DMS53 treated with DMSO at 0.1 percent for 48 hours (cell line): ENCODE data around the gene ZNF281.

Experiments used
- DNase-seq: peaks from one replicate; lab custom pipeline; 2025; ENCODE audit not compliant: unreplicated experiment; lab: John Stamatoyannopoulos, UW

The ZNF281 gene

DNA sequence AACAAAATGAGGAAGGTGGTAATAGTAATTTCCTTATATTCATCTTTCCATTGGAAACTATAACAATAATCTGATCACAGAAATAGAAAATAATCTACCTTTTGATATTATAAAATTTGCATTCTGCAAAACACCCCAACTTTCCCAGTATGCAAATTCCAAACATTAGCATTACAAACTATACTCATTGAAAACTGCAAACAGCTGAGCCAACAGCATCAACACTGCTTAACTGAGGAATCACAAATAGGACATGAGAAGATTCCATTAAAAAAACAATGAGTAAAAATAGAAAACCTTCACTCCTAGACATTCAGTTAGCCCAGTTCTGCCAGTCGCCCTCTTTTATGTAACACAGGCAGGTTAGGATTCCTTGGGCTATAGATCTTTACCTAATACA, 18.1 kb downstream of the ZNF281 start:
- DNase-seq: no peak

DNA sequence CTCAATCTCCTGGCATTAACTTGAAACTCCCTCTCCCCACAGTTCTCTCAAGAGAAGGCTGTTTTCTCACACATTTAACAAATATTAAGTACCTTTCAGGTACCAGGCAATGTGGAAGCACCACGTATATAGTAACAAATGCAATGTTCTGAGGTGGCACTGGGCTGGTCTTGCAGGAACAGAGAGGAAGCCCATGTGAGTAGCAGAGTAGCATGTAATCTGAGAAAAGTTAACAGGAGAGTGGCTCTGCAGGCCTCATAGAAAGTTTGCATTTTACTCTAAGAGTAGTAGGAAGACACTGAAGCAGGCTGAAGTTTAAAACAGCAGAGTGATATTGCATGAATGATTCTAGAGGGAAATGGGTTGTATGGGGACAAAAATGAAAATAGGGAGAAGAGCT, 21.0 kb downstream of the ZNF281 start:
- no peak for DNase-seq

DNA sequence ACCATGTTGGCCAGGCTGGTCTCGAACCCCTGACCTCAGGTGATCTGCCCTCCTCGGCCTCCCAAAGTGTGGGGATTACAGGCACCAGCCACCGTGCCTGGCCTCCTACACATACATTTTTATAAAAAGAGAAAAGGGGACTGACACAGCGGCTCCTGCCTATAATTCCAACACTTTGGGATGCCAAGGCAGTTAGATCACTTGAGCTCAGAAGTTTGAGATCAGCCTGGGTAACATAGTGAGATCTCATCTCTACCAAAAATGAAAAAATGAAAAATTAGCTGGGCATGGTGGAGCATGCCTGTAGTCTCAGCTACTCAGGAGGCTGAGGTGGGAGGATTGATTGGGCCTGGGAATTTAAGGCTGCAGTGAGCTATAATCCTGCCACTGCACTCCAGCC, 23.4 kb downstream of the ZNF281 start:
- no peak for DNase-seq

DNA sequence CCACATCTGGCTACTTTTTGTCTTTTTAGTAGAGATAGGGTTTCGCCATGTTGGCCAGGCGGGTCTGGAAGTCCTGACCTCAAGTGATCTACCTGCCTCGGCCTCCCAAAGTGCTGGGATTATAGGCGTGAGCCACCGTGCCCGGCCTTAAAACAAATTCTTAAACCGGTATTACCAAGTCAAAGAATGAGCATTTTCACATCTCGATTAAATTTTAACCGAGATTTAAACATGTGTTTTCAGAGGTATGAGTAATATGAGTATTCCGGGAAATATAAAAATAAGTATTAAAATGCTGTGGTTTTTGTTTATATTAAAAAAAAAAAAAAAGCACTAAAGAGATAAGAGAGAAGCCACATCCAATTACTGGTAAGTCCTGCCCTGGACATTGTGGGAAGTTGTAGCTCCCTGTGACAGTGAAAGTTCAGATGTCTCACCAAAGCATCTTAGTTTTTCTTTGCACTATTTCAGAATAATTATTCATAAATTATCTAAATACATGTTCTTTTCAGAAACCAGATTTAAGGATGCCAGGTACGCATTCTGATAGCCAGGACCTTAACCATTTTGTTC, 24.9 kb downstream of the ZNF281 start:
- DNase-seq: no peak

DNA sequence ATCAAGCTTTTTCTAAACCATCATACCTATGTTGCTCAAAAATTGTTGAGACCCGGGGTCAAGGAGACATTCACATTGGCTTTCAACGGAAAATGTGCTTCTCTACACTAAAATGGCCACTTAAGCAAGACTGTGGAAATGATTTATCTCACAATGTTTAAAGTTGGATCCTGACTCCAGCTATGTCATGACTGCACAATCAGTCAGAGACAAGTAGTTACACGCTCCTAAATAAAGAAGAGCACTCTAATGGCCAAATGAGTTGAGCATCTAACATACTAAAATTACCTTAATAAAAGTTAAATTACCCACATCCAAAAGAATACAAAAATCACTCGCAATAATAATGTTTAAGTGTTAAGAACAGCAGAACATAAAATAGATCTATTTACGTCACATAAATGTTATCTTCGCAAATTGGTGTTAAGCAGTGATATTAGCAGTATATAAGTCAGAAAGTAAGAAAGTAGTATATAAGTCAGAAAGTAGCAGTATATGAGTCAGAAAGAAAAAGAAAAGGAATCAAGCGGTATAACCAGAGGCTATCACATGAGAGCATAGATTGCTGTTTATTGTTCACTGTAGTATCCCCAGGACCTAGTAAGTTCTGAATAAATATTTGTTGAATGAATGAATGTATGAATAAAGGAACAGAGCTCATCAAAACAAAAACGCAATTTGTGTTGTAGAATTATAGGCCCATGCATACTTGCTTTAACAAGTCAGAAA, 28.4 kb downstream of the ZNF281 start:
- no peak for DNase-seq

DNA sequence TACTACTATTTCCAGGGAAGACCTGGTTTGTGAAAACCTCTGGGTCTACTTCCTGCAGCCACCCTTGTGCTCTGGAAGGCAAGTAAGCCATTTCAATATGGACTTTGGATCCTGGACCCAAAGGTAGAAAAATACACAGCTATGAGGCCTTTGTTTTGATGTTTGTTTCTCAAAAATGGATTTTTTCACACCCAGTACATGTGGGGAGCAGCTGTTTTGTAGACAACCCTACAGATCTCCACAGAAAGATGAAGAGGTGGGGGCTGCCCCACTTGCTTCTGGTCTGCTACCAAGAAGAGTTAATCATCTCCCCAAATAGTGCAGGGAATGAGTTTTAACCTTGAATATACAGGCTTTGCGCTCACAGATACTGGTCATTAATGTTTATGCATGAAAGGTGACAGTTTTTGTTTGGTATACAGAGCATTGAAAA, 29.2 kb downstream of the ZNF281 start:
- no peak for DNase-seq

DNA sequence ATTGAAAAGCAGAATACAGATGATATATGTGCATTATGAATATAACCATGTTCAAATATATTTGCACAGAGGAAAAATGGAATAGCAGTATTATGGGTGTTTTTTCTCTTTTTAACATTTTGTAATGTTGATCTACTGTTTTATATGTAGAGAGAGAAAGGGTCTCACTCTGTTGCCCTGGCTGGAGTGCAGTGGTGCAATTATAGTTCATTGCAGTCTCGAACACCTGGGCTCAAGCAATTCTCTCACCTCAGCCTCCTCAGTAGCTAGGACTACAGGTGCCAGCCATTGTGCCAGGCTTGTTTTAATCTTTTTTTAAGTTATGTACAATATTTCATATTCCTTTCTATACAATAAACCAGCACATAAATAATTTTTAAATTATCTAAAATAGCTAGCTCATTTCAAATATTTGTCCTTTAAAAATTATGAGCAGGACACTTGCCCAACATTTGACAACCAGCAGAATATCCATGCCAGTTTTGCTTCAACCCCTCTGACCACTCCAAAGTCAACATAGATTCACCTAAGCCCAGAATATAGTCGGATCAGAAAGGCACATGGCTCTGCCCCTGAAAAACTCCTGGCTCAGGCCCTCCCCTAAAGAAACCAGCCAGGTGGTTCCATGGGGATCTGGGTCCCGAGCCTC, 29.8 kb downstream of the ZNF281 start:
- DNase-seq: no peak

DNA sequence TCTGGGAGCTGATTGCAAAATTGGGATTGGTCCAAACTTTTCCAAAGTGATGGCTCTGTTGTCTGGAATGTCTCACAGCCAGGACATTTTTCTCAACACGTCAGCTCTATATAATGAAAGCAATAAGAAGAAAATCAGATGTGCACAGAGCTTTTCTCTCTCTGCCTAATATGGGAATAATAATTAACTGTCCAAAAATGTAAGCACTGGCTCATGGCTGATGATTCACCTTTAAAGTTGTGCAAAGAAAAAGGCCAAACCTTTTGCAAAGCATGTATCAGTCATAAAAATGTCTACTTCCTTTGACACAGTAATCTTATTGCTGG, 30.4 kb downstream of the ZNF281 start:
- no peak for DNase-seq

DNA sequence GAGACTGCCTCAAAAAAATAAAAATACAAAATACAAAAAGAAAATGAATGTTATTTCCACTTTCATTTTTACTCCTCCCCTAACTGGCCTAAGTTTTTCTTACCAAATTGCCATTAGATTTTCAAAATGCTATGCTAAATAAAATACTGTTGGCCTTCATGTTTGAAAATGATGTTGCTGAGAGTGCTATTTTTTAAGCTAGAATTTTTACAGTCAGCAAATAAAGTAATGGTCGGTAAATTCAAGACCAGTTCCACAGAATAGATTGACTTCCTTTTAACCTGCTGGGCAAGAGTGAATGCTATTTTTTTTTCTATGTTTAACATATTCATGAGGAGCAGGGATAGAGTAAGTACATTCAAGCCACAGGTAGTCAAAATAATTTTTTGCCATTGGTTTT, 31.7 kb downstream of the ZNF281 start:
- DNase-seq: no peak

DNA sequence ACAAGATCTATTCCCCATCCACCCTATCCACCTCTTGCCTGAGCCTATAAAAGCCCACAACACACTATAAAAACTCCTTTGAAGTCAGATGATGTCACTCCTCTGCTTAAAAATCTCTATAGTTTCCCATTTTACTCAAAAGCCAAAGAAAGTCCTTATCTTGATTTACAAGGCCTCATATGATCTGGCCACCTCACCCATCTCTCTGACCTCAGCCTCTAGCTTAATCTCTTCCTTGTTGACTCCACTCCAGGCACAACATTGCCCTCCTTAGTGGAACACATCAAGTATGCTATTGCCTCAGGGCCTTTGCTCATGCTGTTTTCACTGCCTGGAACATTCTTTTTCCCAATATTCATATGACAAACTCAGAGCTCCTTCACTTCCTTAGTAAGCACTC, 33.3 kb downstream of the ZNF281 start:
- no peak for DNase-seq

DNA sequence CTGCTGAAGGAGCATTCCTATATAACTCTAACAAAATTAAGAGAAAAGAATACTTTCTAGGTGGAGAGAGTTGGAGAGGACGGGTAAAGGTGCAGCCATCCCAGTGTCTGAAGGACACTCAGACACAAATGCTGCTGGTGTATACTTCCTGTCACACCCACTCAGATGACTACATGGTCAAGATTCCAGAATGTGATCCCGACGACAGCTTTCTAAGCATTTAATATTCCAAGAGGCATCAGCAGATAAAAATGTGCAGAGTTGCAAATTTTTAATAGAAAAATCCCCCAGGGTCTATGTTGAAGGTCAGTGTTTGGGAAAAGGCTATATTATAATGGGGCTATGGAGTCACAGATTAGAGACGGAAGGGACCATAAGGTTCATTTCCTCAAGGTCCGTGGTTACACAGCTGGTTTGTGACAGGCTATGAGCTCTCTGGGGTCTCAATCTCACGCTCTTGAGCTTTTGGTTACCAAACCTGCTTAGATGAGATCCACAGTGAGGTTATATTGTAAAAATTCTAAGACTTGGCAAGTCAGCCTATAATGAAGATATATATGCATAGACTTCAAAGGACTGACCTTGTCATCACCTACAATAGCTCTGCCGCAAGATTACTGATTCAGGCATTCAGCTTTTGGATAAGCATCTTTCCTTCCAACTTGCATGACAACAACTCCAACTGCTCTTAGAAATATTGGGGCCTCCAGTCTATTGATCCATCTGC, 35.1 kb downstream of the ZNF281 start:
- no peak for DNase-seq

DNA sequence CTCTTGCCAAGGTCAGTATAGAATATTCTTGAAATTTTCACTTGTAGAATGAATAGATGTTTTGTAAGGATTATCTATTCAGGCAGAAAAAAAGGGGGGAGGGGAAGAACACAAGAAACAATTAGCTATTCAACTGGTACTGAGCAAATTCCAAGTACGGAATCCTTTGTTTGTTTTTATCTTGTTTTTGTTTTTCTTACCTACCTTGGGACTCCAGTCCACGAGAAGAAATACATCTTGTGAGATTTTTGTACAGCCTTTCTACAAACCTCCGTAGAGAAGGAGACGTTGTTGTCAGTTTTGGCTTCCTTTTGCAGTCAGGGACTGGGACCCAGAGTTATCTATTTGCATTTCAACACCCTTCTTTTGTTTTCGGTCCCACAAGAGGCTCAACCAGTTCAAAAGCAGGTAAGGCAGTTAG, 36.0 kb downstream of the ZNF281 start:
- DNase-seq: no peak

DNA sequence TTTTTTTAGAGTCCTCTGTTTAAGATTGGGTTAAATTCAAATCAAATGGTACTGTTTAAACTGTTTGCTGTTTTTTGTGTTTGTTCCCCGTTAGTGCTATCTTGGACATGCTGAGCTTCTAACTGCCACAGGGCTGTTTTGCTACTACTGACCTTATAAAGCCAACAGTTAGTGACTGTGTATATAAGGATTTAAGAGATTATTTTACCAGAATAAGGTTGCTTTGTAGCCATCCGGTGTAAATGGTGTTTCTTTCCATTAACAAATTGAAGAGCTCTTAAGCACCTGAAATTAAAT, 37.0 kb downstream of the ZNF281 start:
- DNase-seq: peak; percentile 58

DNA sequence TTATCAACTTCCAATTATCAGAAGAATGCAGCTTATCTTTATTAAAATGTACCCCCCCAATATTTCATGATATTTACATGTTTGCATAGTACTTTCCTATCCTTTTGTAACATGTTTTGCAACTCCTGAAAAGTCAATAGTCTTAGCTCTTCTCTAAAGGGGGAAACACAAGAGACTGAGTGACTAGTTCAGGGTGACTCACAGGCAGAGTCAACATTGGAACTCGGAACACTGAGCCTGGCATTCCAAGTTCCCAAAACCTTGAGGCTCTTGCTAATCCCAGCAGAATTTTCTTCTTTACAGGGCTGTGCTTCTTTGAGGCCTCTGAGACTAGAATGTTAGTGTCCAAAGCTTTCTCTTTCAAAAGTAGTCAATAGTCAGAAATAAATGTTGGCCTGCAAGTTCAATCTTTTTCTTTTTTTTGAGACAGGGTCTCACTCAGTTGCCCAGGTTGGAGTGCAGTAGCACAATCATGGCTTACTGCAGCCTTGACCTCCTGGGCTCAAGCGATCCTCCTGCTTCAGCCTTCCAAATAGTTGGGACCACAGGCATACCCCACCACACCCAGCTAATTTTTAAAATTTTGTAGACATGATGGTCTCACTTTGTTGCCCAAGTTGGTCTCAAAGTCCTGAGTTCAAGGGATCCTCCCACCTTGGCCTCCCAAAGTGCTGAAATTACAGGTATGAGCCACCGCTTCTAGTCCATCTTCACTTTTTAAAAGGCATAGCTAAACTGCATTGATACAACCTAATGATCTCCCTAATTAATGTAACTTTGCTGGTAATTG, 37.5 kb downstream of the ZNF281 start:
- peak; percentile 88 for DNase-seq

DNA sequence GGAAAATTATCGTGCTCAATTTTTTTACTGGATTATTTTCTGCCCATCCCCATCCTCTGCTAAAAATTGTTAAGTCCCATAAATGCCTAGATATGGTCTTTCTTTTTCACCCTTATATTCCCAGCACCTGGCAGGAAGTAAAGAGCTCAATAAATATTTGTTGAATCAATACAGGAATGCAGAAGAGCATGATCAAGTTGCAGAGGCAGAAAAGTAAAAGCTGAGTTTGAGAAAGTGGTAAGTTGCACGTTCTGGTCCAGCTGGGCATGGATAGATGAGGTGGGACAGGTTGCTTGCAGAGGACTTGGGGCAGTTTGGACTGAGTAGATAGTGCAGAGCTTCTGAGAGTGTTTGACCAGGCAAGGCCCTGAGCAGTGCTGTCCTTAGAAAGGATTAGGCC, 40.1 kb downstream of the ZNF281 start:
- DNase-seq: peak; percentile 90

DNA sequence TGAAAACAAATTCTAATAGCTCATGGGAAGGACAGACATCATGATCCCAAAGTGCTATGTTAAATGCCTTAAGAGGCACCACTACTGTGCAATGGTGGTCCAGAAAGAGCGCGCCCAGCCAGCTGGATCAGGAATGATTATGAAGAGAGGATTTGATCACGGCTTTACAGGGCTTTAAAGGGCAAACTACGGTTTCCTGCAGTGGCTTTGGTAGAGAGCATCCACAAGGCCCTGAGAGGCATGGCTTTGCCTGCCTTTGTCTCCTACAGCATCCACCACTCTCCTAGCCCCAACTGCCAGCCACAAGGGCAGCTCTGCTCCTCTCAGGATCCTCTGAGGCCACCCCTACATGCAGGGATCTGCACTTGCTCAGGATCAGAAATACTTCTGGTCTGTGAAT, 40.7 kb downstream of the ZNF281 start:
- DNase-seq: peak; percentile 66

DNA sequence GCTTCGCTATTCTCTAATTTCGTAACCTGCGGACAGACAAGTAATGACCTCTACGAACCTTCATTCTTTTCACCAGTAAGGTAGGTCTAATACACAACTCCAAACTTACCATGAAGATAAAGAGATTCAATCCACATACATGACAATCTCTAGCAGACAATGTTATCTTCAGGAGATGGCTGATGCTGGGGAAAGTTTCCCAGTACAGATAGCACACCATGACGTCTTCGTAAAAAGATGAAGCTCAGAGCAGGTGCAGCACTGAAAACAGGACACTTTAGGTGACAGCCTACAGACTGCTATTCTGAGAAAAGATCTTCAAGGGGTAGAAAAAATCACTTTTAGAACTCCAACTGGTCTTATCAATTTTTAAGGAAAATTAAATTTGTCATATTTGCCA, 41.3 kb downstream of the ZNF281 start:
- DNase-seq: no peak

DNA sequence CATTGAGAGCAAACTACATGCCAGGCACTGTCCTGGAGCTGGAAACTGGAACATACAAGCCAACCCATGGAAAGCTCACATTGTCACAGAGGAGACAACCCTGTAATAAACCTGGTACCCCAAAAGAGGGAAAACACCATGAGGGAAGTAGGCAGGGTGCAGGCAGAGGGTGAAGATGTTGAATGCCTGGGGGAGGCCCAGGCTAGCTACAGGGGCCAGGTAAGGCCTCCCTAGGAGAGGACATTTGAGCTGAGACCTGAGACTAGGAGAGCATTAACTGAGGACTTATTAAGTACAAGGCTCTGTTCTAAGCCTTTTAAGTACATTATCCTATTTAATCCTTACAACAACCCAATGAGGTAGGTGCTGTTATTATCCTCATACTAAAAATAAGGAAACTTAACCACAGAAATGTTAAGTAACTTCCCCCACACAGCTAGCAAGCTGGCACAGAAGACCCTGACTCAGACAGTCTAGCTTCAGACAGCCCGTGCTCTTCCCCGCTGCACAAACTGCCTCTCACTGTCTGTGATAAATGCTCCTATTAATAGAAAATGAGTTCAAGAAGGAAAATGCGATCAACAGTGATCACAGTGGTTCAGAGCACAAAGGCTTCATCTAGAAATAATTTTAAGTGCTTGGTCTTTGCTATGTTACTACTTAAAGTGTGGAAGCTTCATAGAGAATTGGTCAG, 41.8 kb downstream of the ZNF281 start:
- DNase-seq: no peak

DNA sequence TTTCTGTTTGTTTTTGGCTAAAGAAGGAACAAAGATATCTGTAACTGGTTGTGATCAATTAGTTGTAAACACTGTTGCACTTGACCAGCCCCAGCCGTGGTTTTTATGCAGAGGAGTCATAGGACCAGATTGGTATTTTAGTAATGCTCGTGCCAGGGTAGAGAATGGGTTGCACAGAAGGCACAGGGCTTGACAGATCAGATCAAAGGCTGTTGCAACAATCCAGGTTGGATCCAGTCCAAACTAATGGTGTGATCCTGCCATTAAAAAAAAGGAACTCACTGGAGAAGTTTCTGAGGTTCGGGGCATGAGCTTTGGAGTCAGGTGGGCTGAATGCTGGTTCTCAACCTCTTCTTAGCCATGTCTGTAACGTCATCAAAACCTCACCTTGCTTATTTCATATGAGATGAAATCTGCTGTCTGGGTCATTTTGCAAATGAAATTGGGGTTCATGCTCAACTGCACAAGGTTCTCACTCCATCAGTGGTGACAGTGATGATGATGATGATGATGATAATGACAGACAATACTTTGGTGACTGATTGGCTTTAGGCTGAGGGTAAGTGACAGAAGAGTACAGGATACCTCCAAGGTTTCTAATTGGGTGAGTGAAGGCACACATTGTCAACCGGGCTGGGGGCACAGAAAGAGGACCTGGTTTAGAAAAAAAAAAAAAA, 43.1 kb downstream of the ZNF281 start:
- no peak for DNase-seq

DNA sequence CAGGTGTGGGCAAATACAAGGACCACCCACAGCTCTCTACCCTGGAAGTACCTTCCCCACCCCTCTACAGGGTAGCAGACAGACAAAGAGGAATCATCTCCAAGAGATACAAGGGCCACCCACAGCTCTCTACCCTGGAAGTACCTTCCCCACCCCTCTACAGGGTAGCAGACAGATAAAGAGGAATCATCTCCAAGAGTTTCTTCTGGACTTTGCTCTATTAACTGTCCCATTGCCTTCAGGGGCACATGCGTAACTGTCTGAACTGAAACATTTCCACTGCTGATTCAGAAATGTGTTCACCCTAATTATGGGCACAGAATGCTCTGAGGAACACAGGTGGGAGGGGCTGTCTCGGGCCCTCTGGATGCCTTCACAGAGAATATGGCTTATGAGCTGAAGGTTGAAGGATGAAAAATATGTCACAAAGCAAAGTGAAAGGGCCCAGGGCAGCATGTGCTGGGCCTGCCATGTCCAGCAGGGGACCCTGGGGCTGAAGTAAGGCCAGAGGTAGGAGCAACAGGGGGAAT, 43.9 kb downstream of the ZNF281 start:
- no peak for DNase-seq
